Liver (tissue), 9 donors: ENCODE results near the gene SYT6. TPM values are rescaled to one million over a fixed set of nuclear protein-coding genes. Genes with fewer than 3 reads are reported as not detected.

ENCODE experiments used
- DNase-seq: peaks from one replicate; pipeline ENCODE4 v3.0.0-alpha.2; 2017; ENCODE audit warnings: low spot score
- H3K27ac ChIP-seq, 2 donors: one replicate each; pipeline ENCODE4 v1.7.0; 2013; ENCODE audit warnings: inconsistent platforms in 2 of 2, low read length in 2 of 2, control low read depth in 1 of 2, low read depth in 1 of 2, mild to moderate bottlenecking in 1 of 2
- H3K27me3 ChIP-seq, 4 donors: one replicate each; pipeline versions ENCODE4 v1.6.1 to v1.7.0; 2013; ENCODE audit warnings: low read length in 3 of 4, inconsistent platforms in 1 of 4, mild to moderate bottlenecking in 1 of 4, moderate library complexity in 1 of 4; ENCODE audit not compliant: control insufficient read depth in 4 of 4, insufficient read depth in 4 of 4
- H3K36me3 ChIP-seq, 4 donors: one replicate each; pipeline versions ENCODE4 v1.6.1 to v1.7.0; 2013; ENCODE audit warnings: low read length in 3 of 4, mild to moderate bottlenecking in 3 of 4, low read depth in 1 of 4, moderate library complexity in 1 of 4; ENCODE audit not compliant: control insufficient read depth in 4 of 4, insufficient read depth in 3 of 4
- H3K4me1 ChIP-seq, 4 donors: one replicate each; pipeline versions ENCODE4 v1.6.1 to v1.7.0; 2013; ENCODE audit warnings: low read length in 3 of 4, mild to moderate bottlenecking in 3 of 4, moderate library complexity in 1 of 4; ENCODE audit not compliant: control insufficient read depth in 4 of 4, insufficient read depth in 4 of 4
- H3K4me3 ChIP-seq, 3 donors: one replicate each; pipeline versions ENCODE4 v1.6.1 to v1.7.0; 2013; ENCODE audit warnings: low read length in 3 of 3, control low read depth in 1 of 3, low read depth in 1 of 3, mild to moderate bottlenecking in 1 of 3
- H3K9ac ChIP-seq, 2 donors: one replicate each; pipeline ENCODE4 v1.7.0; 2013; ENCODE audit warnings: low read length in 2 of 2, mild to moderate bottlenecking in 2 of 2, moderate library complexity in 2 of 2, control low read depth in 1 of 2, low read depth in 1 of 2
- H3K9me3 ChIP-seq, 4 donors: one replicate each; pipeline versions ENCODE4 v1.6.1 to v1.7.0; 2013; ENCODE audit warnings: low read length in 3 of 4; ENCODE audit not compliant: control insufficient read depth in 4 of 4
- CTCF ChIP-seq: fragments of 150-350 bp; IDR thresholded peaks from 2 replicates; pipeline ENCODE4 v1.5.1; 2017; ENCODE audit warnings: improper control_type of control experiment, low read depth, low read length; ENCODE audit not compliant: missing input control
- FOXA1 ChIP-seq: IDR thresholded peaks from 2 replicates; pipeline ENCODE4 v1.6.1; 2016; ENCODE audit warnings: antibody characterized with exemption
- GABPA ChIP-seq, 2 donors: IDR thresholded peaks in 1 of 2; conservative IDR thresholded peaks in 1 of 2; 2 replicates each; pipeline ENCODE4 v1.6.1; 2016; ENCODE audit warnings: antibody characterized with exemption in 2 of 2, mild to moderate bottlenecking in 1 of 2, moderate library complexity in 1 of 2
- MAX ChIP-seq: IDR thresholded peaks from 2 replicates; pipeline ENCODE4 v1.6.1; 2016; ENCODE audit warnings: antibody characterized with exemption
- NR2F2 ChIP-seq: IDR thresholded peaks from 2 replicates; pipeline ENCODE4 v1.6.1; 2016; ENCODE audit warnings: antibody characterized with exemption
- RAD21 ChIP-seq, 2 donors: IDR thresholded peaks; 2 replicates each; pipeline ENCODE4 v1.6.1; 2016; ENCODE audit warnings: antibody characterized with exemption in 2 of 2, mild to moderate bottlenecking in 2 of 2
- REST ChIP-seq: IDR thresholded peaks from 2 replicates; pipeline ENCODE4 v1.6.1; 2016; ENCODE audit warnings: antibody characterized with exemption, mild to moderate bottlenecking
- RXRA ChIP-seq, 2 donors: IDR thresholded peaks; 2 replicates each; pipeline ENCODE4 v1.6.1; 2017 to 2018; ENCODE audit warnings: antibody characterized with exemption in 2 of 2, mild to moderate bottlenecking in 1 of 2
- WGBS: extraction: QIAGEN DNeasy Blood & Tissue Kit; methylation state at CpG from one replicate; pipeline ENCODE4 v1.1.7; 2013; 5-methylcytosine and 5-hydroxymethylcytosine counted together
- polyA plus RNA-seq, 2 donors: library from polyadenylated mRNA; stranded (reverse) in 1 of 2; unstranded in 1 of 2; fragments of 200-250 nt in 1 of 2; fragments of >200 nt in 1 of 2; fragmentation: Nextera tagmentation in 1 of 2; extraction: Ambion mirVana in 1 of 2; gene quantifications; one replicate each; pipeline versions ENCODE4 v1.2.1 to v1.2.3, GENCODE V29; 2013 to 2015
- total RNA-seq, 2 donors: library from RNA; depleted of rRNA; stranded (reverse); fragments of >200 nt; gene quantifications; one replicate each; pipeline ENCODE4 v1.2.3, GENCODE V29; 2014
- donor health status: healthy.
- donor health status: healthy.
- donor health status: healthy.
- donor health status: healthy.
- donor health status: healthy.

SYT6 gene
- total and polyA plus RNA-seq, 4 donors: under 0.01 to 0.17 TPM; not detected in 2

GRCh38 chr1:114156538-114157274 is 3.0 kb upstream of the SYT6 start:
- H3K9ac ChIP-seq: no peak overlapping the region
- no peak for DNase-seq
- H3K9me3 ChIP-seq: no peaks in the 10 kb centered on the region
- 39% methylated on average over 5 of the region's 5 CpGs for WGBS
- no peak overlapping the region for H3K4me3 ChIP-seq
- peaks cover 2 to 17% (median 14%) of the 10 kb centered on the region in 4 donors for H3K4me1 ChIP-seq
- peaks cover 2 to 21% (median 13%) of the 10 kb centered on the region in 4 donors for H3K27me3 ChIP-seq
- TF ChIP-seq RAD21 (IDR thresholded peaks at IDR 0.05) (no peak), FOXA1 (no peak), REST (peak; percentile 24), RXRA (IDR thresholded peaks at IDR 0.05) (no peak), MAX (no peak)
- H3K36me3 ChIP-seq: no peaks in the 10 kb centered on the region
- H3K27ac ChIP-seq: no peak overlapping the region

GRCh38 chr1:114155706-114156105 is 2.0 kb upstream of the SYT6 start:
- peaks cover 2 to 22% (median 14%) of the 10 kb centered on the region in 4 donors for H3K27me3 ChIP-seq
- 67% methylated on average over 8 of the region's 8 CpGs for WGBS
- no peak overlapping the region for H3K9ac ChIP-seq
- no peak overlapping the region for H3K4me3 ChIP-seq
- H3K36me3 ChIP-seq: no peaks in the 10 kb centered on the region
- H3K4me1 ChIP-seq: peaks cover 2 to 17% (median 14%) of the 10 kb centered on the region in 4 donors
- DNase-seq: no peak
- H3K9me3 ChIP-seq: no peaks in the 10 kb centered on the region
- TF ChIP-seq CTCF (no peak), RAD21 (IDR thresholded peaks at IDR 0.05) (no peak), NR2F2 (no peak), FOXA1 (no peak)
- H3K27ac ChIP-seq: no peak overlapping the region

GRCh38 chr1:114154963-114155322 is 1.3 kb upstream of the SYT6 start:
- 14% methylated on average over 19 of the region's 19 CpGs for WGBS
- TF ChIP-seq GABPA (IDR thresholded peaks at IDR 0.05 in 1 of 2, conservative IDR thresholded peaks at IDR 0.05 in 1 of 2) (no peak), REST (peak; percentile 95)
- no peak for DNase-seq
- H3K27ac ChIP-seq: no peak overlapping the region
- peaks cover 2 to 17% (median 14%) of the 10 kb centered on the region in 4 donors for H3K4me1 ChIP-seq
- no peak overlapping the region for H3K9ac ChIP-seq
- peaks cover 2 to 22% (median 16%) of the 10 kb centered on the region in 4 donors for H3K27me3 ChIP-seq
- H3K4me3 ChIP-seq: no peak overlapping the region
- no peaks in the 10 kb centered on the region for H3K36me3 ChIP-seq
- H3K9me3 ChIP-seq: no peaks in the 10 kb centered on the region
